Measurements from ENCODE around the gene LDLRAD3. TPM values are rescaled to one million over a fixed set of nuclear protein-coding genes. Genes with fewer than 3 reads are reported as not detected.

LDLRAD3 gene
- total and polyA plus RNA-seq, 12 donors = 0.87 to 5.1 (median 1.7) TPM

- TF ChIP-seq CTCF (IDR thresholded peaks at IDR 0.05) = no peak
- 94 to 97% methylated on average over 2 of the region's 2 CpGs for WGBS, 2 donors
- peaks cover 0 to 13% (median 0%) of the 10 kb centered on the region in 7 donors for H3K27me3 ChIP-seq
- no peak overlapping the region for H3K4me3 ChIP-seq
- H3K36me3 ChIP-seq = no peaks in the 10 kb centered on the region
- no peak for ATAC-seq
- DNase-seq = no peak
- intact Hi-C loops (cut with DNase I) = no loop called here
- no peak overlapping the region for H3K27ac ChIP-seq
- peaks cover 0 to 5% (median 0%) of the 10 kb centered on the region in 9 donors for H3K4me1 ChIP-seq
- H3K9me3 ChIP-seq = no peaks in the 10 kb centered on the region
Observed at GRCh38 chr11:35918716-35919115, 25.1 kb upstream of the LDLRAD3 start.

GRCh38 chr11:35919244-35919643, 24.6 kb upstream of the LDLRAD3 start:
- ATAC-seq = no peak
- no peak overlapping the region for H3K27ac ChIP-seq
- H3K27me3 ChIP-seq = peaks cover 0 to 13% (median 0%) of the 10 kb centered on the region in 7 donors
- 75 to 80% methylated on average over 3 of the region's 3 CpGs for WGBS, 2 donors
- intact Hi-C loops (cut with DNase I) = no loop called here
- H3K36me3 ChIP-seq = no peaks in the 10 kb centered on the region
- no peaks in the 10 kb centered on the region for H3K9me3 ChIP-seq
- H3K4me1 ChIP-seq = peaks cover 0 to 9% (median 0%) of the 10 kb centered on the region in 9 donors
- H3K4me3 ChIP-seq = no peak overlapping the region
- no peak for DNase-seq
- no peak for TF ChIP-seq CTCF (IDR thresholded peaks at IDR 0.05)

GRCh38 chr11:35923452-35923851, 20.4 kb upstream of the LDLRAD3 start:
- ATAC-seq (peak in 1 of 8 donors; percentile 21), DNase-seq (no peak)
- Histone ChIP-seq H3K9me3 (no peaks in the 10 kb centered on the region), H3K36me3 (no peaks in the 10 kb centered on the region), H3K27me3 (peaks cover 0 to 8% (median 4%) of the 10 kb centered on the region in 7 donors), H3K27ac (no peak overlapping the region), H3K4me1 (peaks cover 0 to 15% (median 0%) of the 10 kb centered on the region in 9 donors), H3K4me3 (no peak overlapping the region)
- intact Hi-C loops (cut with DNase I) = no loop called here
- TF ChIP-seq CTCF (IDR thresholded peaks at IDR 0.05) = no peak
- WGBS, 2 donors = 24 to 36% methylated on average over 4 of the region's 4 CpGs

GRCh38 chr11:35924811-35925210, 19.1 kb upstream of the LDLRAD3 start:
- DNase-seq (no peak), ATAC-seq (no peak)
- H3K27me3 ChIP-seq = peaks cover 0 to 16% (median 0%) of the 10 kb centered on the region in 7 donors
- no peak overlapping the region for H3K27ac ChIP-seq
- H3K4me3 ChIP-seq = no peak overlapping the region
- 97 to 98% methylated on average over 1 of the region's 1 CpG for WGBS, 2 donors
- no peak for TF ChIP-seq CTCF (IDR thresholded peaks at IDR 0.05)
- intact Hi-C loops (cut with DNase I) = no loop called here
- no peaks in the 10 kb centered on the region for H3K36me3 ChIP-seq
- H3K4me1 ChIP-seq = peaks cover 0 to 11% (median 0%) of the 10 kb centered on the region in 9 donors
- H3K9me3 ChIP-seq = no peaks in the 10 kb centered on the region
